Prostate gland (tissue), 2 donors: ENCODE data around the gene LDHAL6B.

Experiments used
- CTCF ChIP-seq, 4 experiments: fragments of 200-600 bp in 2 of 4; fragments of 450-650 bp in 2 of 4; sonication (generic) in 2 of 4; IDR thresholded peaks; 1 replicate in 3 of 4; 2 replicates in 1 of 4; pipeline ENCODE4 v1.5.1; 2016 to 2019; ENCODE audit warnings: antibody characterized with exemption in 4 of 4, mild to moderate bottlenecking in 2 of 4, moderate library complexity in 2 of 4
- POLR2A ChIP-seq: fragments of 450-650 bp; IDR thresholded peaks from one replicate; pipeline ENCODE4 v1.6.1; 2016; ENCODE audit warnings: antibody characterized with exemption, mild to moderate bottlenecking
- POLR2AphosphoS5 ChIP-seq: sonication (generic); formaldehyde crosslinking; IDR thresholded peaks from one replicate; pipeline ENCODE4 v1.6.1; 2017; ENCODE audit warnings: antibody characterized with exemption

GRCh38 chr15:59160880-59161593 lies 45.6 kb upstream of the LDHAL6B start:
- TF ChIP-seq CTCF (IDR thresholded peaks at IDR 0.05) (peak in 3 of 4 experiments; percentile 31 to 61 (median 53)), POLR2A (no peak), POLR2AphosphoS5 (no peak)
